WTC11 (cell line): ENCODE measurements around the gene PBX3.

Experiments used
- CTCF ChIP-seq: fragments of 200-600 bp; IDR thresholded peaks from 2 replicates; pipeline ENCODE4 v1.8.0; 2022; ENCODE audit warnings: antibody characterized with exemption
- IRF2 ChIP-seq: sonication (generic); formaldehyde crosslinking; IDR thresholded peaks from 2 replicates; pipeline ENCODE4 v1.8.0; 2022; ENCODE audit warnings: low read depth, missing genetic modification reagents, borderline replicate concordance
- MAX ChIP-seq: sonication (generic); formaldehyde crosslinking; IDR thresholded peaks from 2 replicates; pipeline ENCODE4 v1.8.0; 2022; ENCODE audit warnings: mild to moderate bottlenecking, missing genetic modification reagents
- TCF7 ChIP-seq: sonication (generic); formaldehyde crosslinking; IDR thresholded peaks from 2 replicates; pipeline ENCODE4 v1.8.0; 2022; ENCODE audit warnings: mild to moderate bottlenecking, low read depth, missing genetic modification reagents, moderate library complexity
- TEAD4 ChIP-seq: sonication (generic); formaldehyde crosslinking; IDR thresholded peaks from 2 replicates; pipeline ENCODE4 v1.8.0; 2022; ENCODE audit warnings: mild to moderate bottlenecking, missing genetic modification reagents
- ZNF121 ChIP-seq: sonication (generic); formaldehyde crosslinking; IDR thresholded peaks from 2 replicates; pipeline ENCODE4 v1.8.0; 2023; ENCODE audit warnings: missing genetic modification reagents
- ZNF232 ChIP-seq: sonication (generic); formaldehyde crosslinking; IDR thresholded peaks from 2 replicates; pipeline ENCODE4 v1.8.0; 2022; ENCODE audit warnings: mild to moderate bottlenecking, missing genetic modification reagents
- ZNF423 ChIP-seq: fragments of 250-450 bp; sonication (Bioruptor Pico); IDR thresholded peaks from 2 replicates; pipeline ENCODE4 v2.1.2; 2022; ENCODE audit warnings: mild to moderate bottlenecking, moderate library complexity
- TF ChIP-seq, protein P1 (sequence below): sonication (generic); formaldehyde crosslinking; IDR thresholded peaks from 2 replicates; pipeline ENCODE4 v1.8.1; 2022; ENCODE audit warnings: low read depth, mild to moderate bottlenecking, moderate library complexity, missing genetic modification reagents, borderline replicate concordance

- no peak for TF ChIP-seq CTCF
- TF ChIP-seq ZNF121, result no peak
- TF ChIP-seq ZNF423, result no peak
- TF ChIP-seq ZNF232 (CRISPR knock-in tag), result no peak
- TF ChIP-seq, protein P1, sequence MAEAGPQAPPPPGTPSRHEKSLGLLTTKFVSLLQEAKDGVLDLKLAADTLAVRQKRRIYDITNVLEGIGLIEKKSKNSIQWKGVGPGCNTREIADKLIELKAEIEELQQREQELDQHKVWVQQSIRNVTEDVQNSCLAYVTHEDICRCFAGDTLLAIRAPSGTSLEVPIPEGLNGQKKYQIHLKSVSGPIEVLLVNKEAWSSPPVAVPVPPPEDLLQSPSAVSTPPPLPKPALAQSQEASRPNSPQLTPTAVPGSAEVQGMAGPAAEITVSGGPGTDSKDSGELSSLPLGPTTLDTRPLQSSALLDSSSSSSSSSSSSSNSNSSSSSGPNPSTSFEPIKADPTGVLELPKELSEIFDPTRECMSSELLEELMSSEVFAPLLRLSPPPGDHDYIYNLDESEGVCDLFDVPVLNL (CRISPR knock-in tag), result no peak
- TF ChIP-seq TEAD4 (CRISPR knock-in tag), result no peak
- no peak for TF ChIP-seq TCF7 (CRISPR knock-in tag)
- no peak for TF ChIP-seq MAX (CRISPR knock-in tag)
- no peak for TF ChIP-seq IRF2 (CRISPR knock-in tag)
Measured at GRCh38 chr9:125893277-125893676, 146.1 kb downstream of the PBX3 start.
